ENCODE results near the gene EEFSEC.

- TF ChIP-seq EZH2 (IDR thresholded peaks at IDR 0.05; ENCODE audit: insufficient read depth, poor library complexity, severe bottlenecking) (no peak), EZH2phosphoT487 (IDR thresholded peaks at IDR 0.05; ENCODE audit: insufficient read depth, low read depth) (no peak)
These were observed 301.8 kb downstream of the EEFSEC start for GRCh38 chr3:128455116-128455515.

Measured in GM23248 (cell line).